Endothelial cell of umbilical vein (primary cell): ENCODE results near the gene KDM5B. TPM values are rescaled to one million over a fixed set of nuclear protein-coding genes. Genes with fewer than 3 reads are reported as not detected.

Source experiments
- BruUV-seq: library from RNA; stranded (reverse); fragments of 400-500 nt; replicated peaks from 2 replicates; lab custom pipeline; 2021; lab: Mats Ljungman, UMichigan
- CTCF ChIA-PET: fragments of 300-600, 350-600 bp; sonication (Branson Sonifier 250); formaldehyde crosslinking; loops from one replicate; lab custom pipeline; 2021; ENCODE audit warnings: antibody characterized with exemption, inconsistent platforms; lab: Charles Lee
- POLR2A ChIA-PET: fragments of 300-600, 350-600 bp; sonication (Branson Sonifier 250); formaldehyde crosslinking; loops from one replicate; lab custom pipeline; 2021; ENCODE audit warnings: antibody characterized with exemption, inconsistent platforms; lab: Charles Lee
- DNase-seq: peaks from one replicate; pipeline ENCODE4 v3.0.0-alpha.2; 2011; ENCODE audit warnings: low read depth, low spot score
- FAIRE-seq: peaks from 2 replicates; lab custom pipeline; 2011; peaks lifted over from hg19 to GRCh38; lab: Jason Lieb, UNC
- H2AFZ ChIP-seq: 2 replicates; pipeline ENCODE4 v1.6.0; 2012; ENCODE audit warnings: low read depth, low read length, control low read depth, inconsistent platforms
- H3K27ac ChIP-seq: 2 replicates; pipeline ENCODE4 v1.5.1; 2011; ENCODE audit warnings: low read depth, mild to moderate bottlenecking, control low read depth, low read length, moderate library complexity; ENCODE audit not compliant: insufficient read depth
- H3K27me3 ChIP-seq, 2 experiments: 2 replicates each; pipeline versions ENCODE4 v1.6.0 to v1.6.1; 2011; ENCODE audit warnings: low read length in 2 of 2, mixed read lengths in 1 of 2; ENCODE audit not compliant: control insufficient read depth in 2 of 2, insufficient read depth in 2 of 2
- H3K36me3 ChIP-seq, 2 experiments: 2 replicates in 1 of 2; 3 replicates in 1 of 2; pipeline ENCODE4 v1.5.1; 2011; ENCODE audit warnings: low read length in 2 of 2, mild to moderate bottlenecking in 1 of 2, moderate library complexity in 1 of 2; ENCODE audit not compliant: control insufficient read depth in 2 of 2, insufficient read depth in 2 of 2; ENCODE audit errors: extremely low read depth in 1 of 2
- H3K4me1 ChIP-seq: 3 replicates; pipeline ENCODE4 v1.5.1; 2011; ENCODE audit warnings: mild to moderate bottlenecking, low read length; ENCODE audit not compliant: control insufficient read depth, insufficient read depth; ENCODE audit errors: extremely low read depth
- H3K4me2 ChIP-seq: 2 replicates; pipeline ENCODE4 v1.6.1; 2011; ENCODE audit warnings: low read length, control low read depth, mixed read lengths; ENCODE audit not compliant: insufficient read depth
- H3K4me3 ChIP-seq, 3 experiments: fragments of 200-600 bp in 1 of 3; sonication (generic), shearing (Covaris generic) in 1 of 3; replicated peaks in 1 of 3; 2 replicates each; pipeline ENCODE4 v1.5.1; 2011 to 2016; ENCODE audit warnings: control low read depth in 3 of 3, low read length in 3 of 3, mild to moderate bottlenecking in 2 of 3, inconsistent platforms in 1 of 3, low read depth in 1 of 3, moderate library complexity in 1 of 3; ENCODE audit not compliant: insufficient read depth in 1 of 3
- H3K79me2 ChIP-seq: 2 replicates; pipeline ENCODE4 v1.6.0; 2012; ENCODE audit warnings: low read length, inconsistent platforms; ENCODE audit not compliant: control insufficient read depth, insufficient read depth
- H3K9ac ChIP-seq: replicated peaks from 2 replicates; pipeline ENCODE3; 2011; ENCODE audit warnings: low read length, control low read depth; ENCODE audit not compliant: insufficient read depth; ENCODE audit errors: extremely low read depth
- H3K9me1 ChIP-seq: replicated peaks from 3 replicates; pipeline ENCODE4 v1.6.0; 2011; ENCODE audit warnings: mild to moderate bottlenecking, low read length; ENCODE audit not compliant: control insufficient read depth, insufficient read depth; ENCODE audit errors: extremely low read depth
- H3K9me3 ChIP-seq: replicated peaks from 2 replicates; pipeline ENCODE4 v1.5.1; 2012; ENCODE audit warnings: low read length, inconsistent platforms; ENCODE audit not compliant: control insufficient read depth, insufficient read depth
- H4K20me1 ChIP-seq: replicated peaks from 2 replicates; pipeline ENCODE3; 2011; ENCODE audit warnings: mild to moderate bottlenecking, low read length; ENCODE audit not compliant: control insufficient read depth, insufficient read depth; ENCODE audit errors: extremely low read depth
- EZH2 ChIP-seq: IDR thresholded peaks from 2 replicates; pipeline ENCODE4 v1.6.1; 2012; ENCODE audit warnings: borderline replicate concordance, low read depth, mild to moderate bottlenecking, moderate library complexity, low read length, inconsistent platforms; ENCODE audit not compliant: severe bottlenecking
- FOS ChIP-seq: IDR thresholded peaks from 2 replicates; pipeline ENCODE4 v1.6.1; 2011; ENCODE audit warnings: mild to moderate bottlenecking, low read length, moderate library complexity, borderline replicate concordance; ENCODE audit not compliant: insufficient read depth
- GATA2 ChIP-seq: IDR thresholded peaks from 2 replicates; pipeline ENCODE4 v1.7.0; 2011; ENCODE audit warnings: low read depth, mild to moderate bottlenecking, moderate library complexity, mixed read lengths, low read length; ENCODE audit not compliant: insufficient read length, insufficient read depth
- JUN ChIP-seq: IDR thresholded peaks from 2 replicates; pipeline ENCODE4 v1.6.1; 2011; ENCODE audit warnings: borderline replicate concordance, low read depth; ENCODE audit not compliant: insufficient read length, insufficient read depth
- MAX ChIP-seq: IDR thresholded peaks from 2 replicates; pipeline ENCODE4 v1.6.1; 2011; ENCODE audit not compliant: insufficient read depth, insufficient read length
- MYC ChIP-seq: IDR thresholded peaks from one replicate; pipeline ENCODE4 v1.6.1; 2011; ENCODE audit warnings: mild to moderate bottlenecking, low read depth, low read length
- POLR2AphosphoS5 ChIP-seq: IDR thresholded peaks from 2 replicates; pipeline ENCODE4 v1.6.1; 2012; ENCODE audit warnings: low read depth, mild to moderate bottlenecking, control low read depth, low read length, moderate library complexity; ENCODE audit not compliant: insufficient read depth
- dilution Hi-C: fragments of 300-500 bp; cut with MboI; formaldehyde crosslinking; loops from one replicate; pipeline ENCODE4 v1.15.0; 2019; ENCODE audit warnings: low sequenced_read_pairs; ENCODE audit not compliant: extremely low pct_ligation_motif_present
- intact Hi-C: fragments of 100-400 bp; cut with micrococcal nuclease; formaldehyde crosslinking; loops from one replicate; pipeline ENCODE4 v1.10.0; 2022
- polyA plus RNA-seq, 4 experiments: library from polyadenylated mRNA; depleted of rRNA in 3 of 4; stranded (reverse) in 3 of 4; unstranded in 1 of 4; fragments of >200 nt; gene quantifications; 2 replicates each; pipeline versions ENCODE4 v1.2.1 to v1.2.3, GENCODE V29; 2011 to 2012; ENCODE audit warnings: missing spikeins in 1 of 4
- total RNA-seq: library from RNA; stranded (reverse); gene quantifications from 2 replicates; pipeline ENCODE4 v1.2.3, GENCODE V29; 2021
- TF ChIP-seq, protein P1 (sequence below), 2 donors: IDR thresholded peaks; 1 replicate in 1 of 2; 2 replicates in 1 of 2; pipeline ENCODE4 v1.5.1; 2011; ENCODE audit warnings: low read length in 2 of 2, mild to moderate bottlenecking in 2 of 2, moderate library complexity in 2 of 2, control low read depth in 1 of 2, inconsistent platforms in 1 of 2, low read depth in 1 of 2; ENCODE audit not compliant: insufficient read depth in 1 of 2; ENCODE audit errors: extremely low read depth in 1 of 2

KDM5B gene
- total and polyA plus RNA-seq, 2 donors (not counting 3 experiments of a cell fraction or from before 2014, with no cell fraction given) = 25.2 to 65.5 TPM

DNA sequence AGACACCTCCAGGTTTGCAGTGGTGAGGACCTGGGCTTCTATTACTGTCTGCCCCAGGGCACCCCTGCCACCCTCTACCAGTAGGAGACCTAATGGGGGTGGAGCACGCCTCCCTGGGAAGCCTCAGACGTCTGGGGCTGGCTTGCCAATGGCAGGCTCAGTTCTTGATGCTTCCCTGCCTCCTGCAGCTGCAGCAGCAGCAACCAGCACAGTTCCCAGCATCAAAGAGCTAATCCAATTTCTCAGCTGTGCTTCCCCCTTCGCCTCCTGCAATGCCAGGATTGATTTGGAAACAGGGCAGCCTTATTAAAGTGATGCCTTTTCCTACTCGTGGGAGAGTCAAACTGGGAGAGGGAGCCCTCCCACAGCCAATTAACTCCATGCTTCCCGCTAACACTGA lies 106.1 kb downstream of the KDM5B start:
- no peak for TF ChIP-seq EZH2
- TF ChIP-seq JUN = no peak
- TF ChIP-seq MAX = no peak
- no peak for TF ChIP-seq GATA2
- TF ChIP-seq POLR2AphosphoS5 = no peak
- TF ChIP-seq, protein P1, sequence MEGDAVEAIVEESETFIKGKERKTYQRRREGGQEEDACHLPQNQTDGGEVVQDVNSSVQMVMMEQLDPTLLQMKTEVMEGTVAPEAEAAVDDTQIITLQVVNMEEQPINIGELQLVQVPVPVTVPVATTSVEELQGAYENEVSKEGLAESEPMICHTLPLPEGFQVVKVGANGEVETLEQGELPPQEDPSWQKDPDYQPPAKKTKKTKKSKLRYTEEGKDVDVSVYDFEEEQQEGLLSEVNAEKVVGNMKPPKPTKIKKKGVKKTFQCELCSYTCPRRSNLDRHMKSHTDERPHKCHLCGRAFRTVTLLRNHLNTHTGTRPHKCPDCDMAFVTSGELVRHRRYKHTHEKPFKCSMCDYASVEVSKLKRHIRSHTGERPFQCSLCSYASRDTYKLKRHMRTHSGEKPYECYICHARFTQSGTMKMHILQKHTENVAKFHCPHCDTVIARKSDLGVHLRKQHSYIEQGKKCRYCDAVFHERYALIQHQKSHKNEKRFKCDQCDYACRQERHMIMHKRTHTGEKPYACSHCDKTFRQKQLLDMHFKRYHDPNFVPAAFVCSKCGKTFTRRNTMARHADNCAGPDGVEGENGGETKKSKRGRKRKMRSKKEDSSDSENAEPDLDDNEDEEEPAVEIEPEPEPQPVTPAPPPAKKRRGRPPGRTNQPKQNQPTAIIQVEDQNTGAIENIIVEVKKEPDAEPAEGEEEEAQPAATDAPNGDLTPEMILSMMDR (IDR thresholded peaks at IDR 0.05; ENCODE audit: extremely low read depth in 1 of 2, insufficient read depth in 1 of 2, low read depth in 1 of 2, low read length in 2 of 2) = no peak
- no peak for TF ChIP-seq FOS
- no peak for TF ChIP-seq MYC
- no peak overlapping the region for H3K9ac ChIP-seq
- ChIA-PET POLR2A (no interaction called here), CTCF (interaction anchor here (3.2 kb wide), 1 partner anchor 18 kb away, joined by 12 read pairs; no protein-coding TSS in a partner anchor)
- no peak for DNase-seq
- dilution Hi-C loops = no loop called here
- no peak overlapping the region for H3K4me2 ChIP-seq
- no TSS peak for BruUV-seq
- H2AFZ ChIP-seq = no peak overlapping the region
- intact Hi-C loops = no loop called here
- no peak overlapping the region for H3K27ac ChIP-seq
- no peaks in the 10 kb centered on the region for H3K9me3 ChIP-seq
- H4K20me1 ChIP-seq = no peaks in the 10 kb centered on the region
- FAIRE-seq = no peak
- no peaks in the 10 kb centered on the region for H3K36me3 ChIP-seq
- no peaks in the 10 kb centered on the region for H3K79me2 ChIP-seq
- H3K9me1 ChIP-seq = no peaks in the 10 kb centered on the region
- no peak overlapping the region for H3K4me3 ChIP-seq
- H3K27me3 ChIP-seq = peaks cover 21% of the 10 kb centered on the region in 2 experiments
- H3K4me1 ChIP-seq = no peaks in the 10 kb centered on the region
